ENCODE results near the gene COLQ.

The COLQ gene

DNA sequence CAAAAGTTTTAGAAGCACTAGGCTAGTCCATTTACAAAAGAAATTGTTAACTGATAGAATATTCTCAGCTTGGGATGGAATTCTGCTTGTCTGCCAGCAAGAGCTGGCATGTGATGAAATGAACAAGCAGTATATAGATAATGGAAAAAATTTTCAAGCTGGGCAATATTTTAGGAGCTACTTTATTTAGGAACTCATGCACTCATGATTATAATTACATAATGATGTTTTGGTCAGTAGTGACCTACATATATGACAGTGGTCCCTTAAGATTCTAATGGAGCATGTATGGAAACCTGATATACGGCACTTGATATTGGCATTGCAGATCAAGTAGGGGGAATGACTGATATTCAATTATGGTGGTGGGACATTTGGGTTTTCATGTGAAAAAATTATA, 88.0 kb downstream of the COLQ start:
- no peak for TF ChIP-seq CTCF (IDR thresholded peaks at IDR 0.05; ENCODE audit: insufficient read depth, low read length, missing control alignments)

GRCh38 chr3:15431256-15431837, 90.2 kb downstream of the COLQ start:
- DNase-seq (ENCODE audit: low read depth, low spot score), result no peak
- H3K4me3 ChIP-seq (ENCODE audit: low read depth, low read length), result no peak overlapping the region
- ChIA-PET CTCF (interaction anchor here (0.9 to 3.6 kb wide), 2 partner anchors 127 to 163 kb away, joined by 3 to 9 read pairs; no protein-coding TSS in a partner anchor), POLR2A (no interaction called here)
- no peak for TF ChIP-seq CTCF (IDR thresholded peaks at IDR 0.05; ENCODE audit: insufficient read depth, low read length, missing control alignments)

More for the DNA sequence above, 88.0 kb downstream of the COLQ start:
- no peak for DNase-seq (ENCODE audit: low read depth, low spot score)
- ChIA-PET CTCF (interaction anchor here (1.0 to 1.9 kb wide), 3 partner anchors 8 to 231 kb away, joined by 3 to 6 read pairs (median 6); no protein-coding TSS in a partner anchor), POLR2A (no interaction called here)
- no peak overlapping the region for H3K4me3 ChIP-seq (ENCODE audit: low read depth, low read length)

DNA sequence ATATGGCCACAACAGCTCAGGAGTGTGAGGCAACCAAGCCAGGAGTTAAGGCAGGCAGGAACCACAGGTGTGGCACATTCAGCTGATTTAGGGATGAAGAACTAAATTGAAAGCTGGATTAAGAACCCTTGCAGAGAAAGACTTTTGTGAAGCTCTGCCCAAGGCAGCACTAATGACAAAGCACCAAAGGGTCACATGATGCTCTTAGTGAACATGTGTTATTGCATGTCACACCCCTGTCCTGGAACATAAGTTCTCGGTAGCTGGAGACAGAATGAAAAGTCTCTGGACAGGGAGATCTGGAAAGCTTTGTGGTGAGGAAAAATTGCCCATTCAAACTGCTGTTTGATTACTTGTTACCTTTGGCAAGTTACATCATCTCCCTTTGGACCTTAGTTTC, 90.9 kb downstream of the COLQ start:
- TF ChIP-seq CTCF (IDR thresholded peaks at IDR 0.05; ENCODE audit: insufficient read depth, low read length, missing control alignments), result no peak
- ChIA-PET POLR2A (no interaction called here), CTCF (interaction anchor here (0.9 to 3.6 kb wide), 3 partner anchors 26 to 163 kb away, joined by 3 to 9 read pairs (median 8); no protein-coding TSS in a partner anchor)
- no peak overlapping the region for H3K4me3 ChIP-seq (ENCODE audit: low read depth, low read length)
- DNase-seq (ENCODE audit: low read depth, low spot score), result no peak

GRCh38 chr3:15429080-15429479, 92.4 kb downstream of the COLQ start:
- TF ChIP-seq CTCF (IDR thresholded peaks at IDR 0.05; ENCODE audit: insufficient read depth, low read length, missing control alignments), result no peak
- ChIA-PET POLR2A (no interaction called here), CTCF (interaction anchor here (1.0 to 3.6 kb wide), 2 partner anchors 161 to 163 kb away, joined by 3 to 9 read pairs; no protein-coding TSS in a partner anchor)
- DNase-seq (ENCODE audit: low read depth, low spot score), result no peak
- H3K4me3 ChIP-seq (ENCODE audit: low read depth, low read length), result peak overlapping the region; percentile 91

- DNase-seq (ENCODE audit: low read depth, low spot score), result peak; percentile 12
- ChIA-PET CTCF (no interaction called here), POLR2A (no interaction called here)
- H3K4me3 ChIP-seq (ENCODE audit: low read depth, low read length), result peak overlapping the region; percentile 91
- TF ChIP-seq CTCF (IDR thresholded peaks at IDR 0.05; ENCODE audit: insufficient read depth, low read length, missing control alignments), result no peak
These were observed 93.0 kb downstream of the COLQ start for GRCh38 chr3:15428539-15428938.

GRCh38 chr3:15427981-15428380, 93.5 kb downstream of the COLQ start:
- ChIA-PET POLR2A (no interaction called here), CTCF (no interaction called here)
- no peak for TF ChIP-seq CTCF (IDR thresholded peaks at IDR 0.05; ENCODE audit: insufficient read depth, low read length, missing control alignments)
- no peak for DNase-seq (ENCODE audit: low read depth, low spot score)
- H3K4me3 ChIP-seq (ENCODE audit: low read depth, low read length), result peak overlapping the region; percentile 91
